ENCODE measurements around the gene MGAT5. TPM values are rescaled to one million over a fixed set of nuclear protein-coding genes. Genes with fewer than 3 reads are reported as not detected.

Gene MGAT5
- total RNA-seq, 4 donors from 2014 or later: 34.1 to 47.5 (median 42.6) TPM

Small RNA genes within 50 kb of the gene (small RNA-seq; reads per million reads assigned to genes)
- gene RNA5SP104: not detected
